Activated T-cell treated with anti-CD3 and anti-CD28 coated beads for 1 hour (primary cell): ENCODE measurements around the gene RTL1.

Experiments
- DNase-seq: peaks from one replicate; pipeline ENCODE4 v3.0.0-alpha.2; 2020; ENCODE audit warnings: low read depth

Gene RTL1

DNA sequence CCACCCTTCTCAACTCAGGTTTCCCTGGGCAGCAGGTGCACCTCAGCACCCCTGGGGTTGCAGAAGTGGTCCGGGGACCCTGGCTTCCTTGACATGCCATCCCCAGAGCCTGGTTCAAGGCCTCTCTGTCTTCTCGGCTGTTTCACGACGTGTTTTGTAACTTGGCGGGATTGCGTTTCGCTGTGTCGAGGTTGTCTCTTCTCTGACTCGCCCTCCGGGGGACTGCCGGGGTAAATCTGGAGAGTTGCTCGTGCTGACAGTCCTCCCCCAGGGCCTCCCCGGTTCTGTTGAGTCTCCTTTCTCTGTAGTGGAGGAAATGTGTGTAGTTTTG is 52.0 kb downstream of the RTL1 start:
- DNase-seq: no peak

DNA sequence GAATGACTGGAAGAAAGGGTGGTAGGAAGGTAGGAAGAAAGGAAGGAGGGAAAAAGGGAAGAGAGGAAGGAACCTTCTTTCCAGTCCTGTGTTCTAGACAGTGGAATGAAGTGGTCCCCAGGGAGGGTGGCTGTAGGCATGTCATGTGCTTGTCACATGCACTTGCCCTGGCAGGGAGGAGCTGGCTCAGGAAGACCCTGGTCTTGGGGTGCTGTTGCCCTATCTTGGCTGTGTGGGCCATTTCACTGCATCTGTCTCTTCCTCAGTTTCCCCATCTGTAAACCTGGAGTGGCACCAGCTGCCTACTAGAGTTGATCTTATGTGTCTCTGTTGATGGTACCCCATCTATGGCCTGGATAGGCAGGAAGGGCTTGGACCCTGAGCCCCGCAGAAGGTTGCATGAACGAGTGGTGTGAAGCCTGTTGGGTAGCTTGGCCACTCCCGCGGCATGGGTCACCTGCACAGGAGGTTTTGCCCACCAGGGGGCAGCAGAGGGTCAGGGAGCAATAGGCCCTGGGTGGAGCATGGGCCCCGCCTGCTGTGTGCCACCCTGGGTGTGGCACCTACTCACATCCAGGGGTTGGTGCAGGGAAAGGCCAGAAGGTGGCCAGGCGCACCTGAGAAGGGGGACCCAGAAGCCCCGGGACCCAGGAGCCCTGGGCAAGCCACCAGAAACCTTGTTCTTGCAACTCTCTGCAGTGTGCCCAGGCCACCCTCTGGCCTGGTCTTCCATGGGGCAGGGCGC is 52.5 kb downstream of the RTL1 start:
- peak; percentile 80 for DNase-seq

DNA sequence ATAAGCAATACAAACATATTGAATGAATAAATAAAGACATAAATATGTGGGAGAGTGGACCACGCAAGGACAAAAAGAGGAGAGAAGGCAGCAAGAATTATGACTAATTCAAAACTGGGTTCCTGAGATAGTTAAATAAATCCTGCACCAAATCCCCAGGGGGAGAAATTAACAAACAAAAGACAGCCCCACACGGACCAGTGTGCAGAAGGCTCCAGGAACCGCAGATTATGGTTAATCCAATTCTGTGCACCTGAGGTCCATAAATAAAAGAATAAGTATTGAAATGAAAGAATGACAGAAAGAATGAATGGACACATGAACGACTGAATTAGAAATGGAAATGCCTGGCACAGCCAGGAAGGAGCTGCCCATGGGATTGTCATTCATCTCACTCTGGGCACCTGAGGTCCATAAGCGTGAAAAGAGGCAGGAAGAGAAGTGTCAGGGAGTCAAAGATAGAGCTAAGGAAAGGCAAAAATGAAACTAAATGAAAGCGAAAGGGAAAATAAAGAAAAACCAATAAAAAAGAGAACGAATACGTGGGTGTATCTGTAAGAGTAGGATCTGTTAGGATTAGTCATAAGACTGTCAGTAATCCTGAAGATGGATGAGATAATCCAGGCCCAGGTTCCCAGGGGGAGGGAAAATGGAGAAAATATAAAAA is 54.3 kb downstream of the RTL1 start:
- no peak for DNase-seq

DNA sequence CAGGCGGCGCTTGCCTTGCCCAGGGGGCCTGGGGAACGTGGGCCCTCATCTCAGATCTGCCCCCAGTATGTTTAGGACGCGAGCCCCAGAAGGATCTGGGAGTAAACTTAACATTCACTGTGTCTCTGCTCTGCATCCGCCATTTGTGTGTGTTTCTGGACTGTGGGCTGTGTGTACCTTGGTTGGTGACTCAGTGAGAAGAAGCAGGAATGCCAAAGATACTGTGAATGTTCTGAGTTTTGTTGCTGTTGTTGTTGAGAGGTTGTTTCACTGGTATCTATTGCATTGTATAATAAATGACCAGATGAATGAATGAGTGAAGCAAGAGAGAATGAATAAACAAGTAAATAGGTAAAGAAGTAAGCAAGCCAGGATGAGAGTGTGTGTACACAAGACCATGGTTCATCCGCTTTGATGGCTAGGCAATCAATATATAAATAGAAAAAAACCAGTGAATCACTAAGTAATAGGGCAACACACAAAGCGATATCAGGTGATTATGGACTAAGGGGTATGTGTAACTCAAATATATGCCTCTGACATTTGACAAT is 57.1 kb downstream of the RTL1 start:
- DNase-seq: no peak

DNA sequence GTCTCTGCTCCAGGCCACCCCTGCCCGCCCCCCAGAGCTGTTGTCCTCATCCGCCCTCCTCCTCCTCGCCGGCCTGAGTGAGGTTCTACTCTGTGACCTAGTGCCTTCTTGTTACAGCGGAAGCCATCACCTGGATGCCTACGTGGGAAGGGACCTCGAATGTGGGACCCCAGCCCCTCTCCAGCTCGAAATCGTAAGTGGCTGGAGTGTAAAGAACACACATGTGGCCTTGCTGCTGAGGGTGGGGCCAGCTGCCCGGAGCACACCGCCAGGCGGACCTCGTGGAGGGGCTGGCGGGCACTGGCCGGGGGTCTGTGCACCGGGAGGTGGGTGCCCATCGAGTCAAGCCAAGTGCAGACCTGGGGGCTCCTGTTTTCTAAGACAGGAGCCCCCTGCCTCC is 58.2 kb downstream of the RTL1 start:
- no peak for DNase-seq

DNA sequence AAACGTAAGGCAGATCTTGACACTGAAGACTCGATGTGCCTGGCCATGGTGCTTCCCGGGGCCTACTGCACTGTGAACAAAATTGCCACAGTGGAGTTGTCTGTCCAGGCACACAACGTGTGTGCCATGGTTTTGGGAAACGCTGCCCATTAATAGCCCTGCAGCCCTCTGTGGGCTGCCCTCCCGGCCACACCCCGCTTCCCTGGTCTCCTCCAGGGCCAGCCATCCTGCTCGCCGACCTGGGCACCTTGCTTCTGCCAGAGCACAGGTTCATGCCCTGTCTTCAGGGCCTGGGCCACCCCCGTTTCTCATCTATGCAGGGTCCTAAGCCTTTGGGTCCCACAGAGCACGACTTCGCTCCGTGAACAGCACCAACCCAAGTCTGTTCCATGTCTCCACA is 58.7 kb downstream of the RTL1 start:
- no peak for DNase-seq

DNA sequence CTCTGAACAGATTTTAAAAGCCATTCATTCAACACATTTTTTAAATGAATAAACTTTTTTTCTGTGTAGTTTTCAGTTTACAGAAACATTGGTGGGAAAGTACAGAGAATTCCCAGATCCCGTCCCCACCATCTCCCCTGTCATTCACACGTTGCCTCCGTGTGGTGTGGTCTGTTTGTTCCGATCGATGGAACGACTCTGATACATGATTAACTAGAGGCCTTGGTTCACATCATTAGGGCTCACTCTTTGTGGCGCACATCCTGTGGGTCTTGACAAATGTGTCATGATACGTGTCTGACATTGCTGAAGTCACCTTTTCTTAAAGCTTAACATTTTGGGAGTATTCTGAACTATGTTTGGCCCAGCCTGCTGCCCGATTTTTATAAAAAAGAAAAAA is 59.1 kb downstream of the RTL1 start:
- no peak for DNase-seq

DNA sequence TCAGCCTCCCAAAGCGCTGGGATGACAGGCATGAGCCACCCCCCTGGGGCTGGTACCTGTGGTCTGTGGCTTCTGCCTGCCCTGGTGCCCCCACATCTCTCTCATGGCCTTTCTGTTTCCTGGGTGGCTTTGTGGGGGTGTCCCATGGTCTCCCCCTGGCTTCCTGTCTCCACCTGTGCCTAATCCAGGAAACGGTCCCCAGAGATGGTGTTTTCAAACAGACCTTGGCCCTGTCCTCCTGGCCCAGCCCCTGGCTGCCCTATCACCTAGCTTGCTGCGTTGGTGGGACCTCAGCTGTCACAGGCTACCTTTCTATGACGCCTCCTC is 59.5 kb downstream of the RTL1 start:
- DNase-seq: no peak

DNA sequence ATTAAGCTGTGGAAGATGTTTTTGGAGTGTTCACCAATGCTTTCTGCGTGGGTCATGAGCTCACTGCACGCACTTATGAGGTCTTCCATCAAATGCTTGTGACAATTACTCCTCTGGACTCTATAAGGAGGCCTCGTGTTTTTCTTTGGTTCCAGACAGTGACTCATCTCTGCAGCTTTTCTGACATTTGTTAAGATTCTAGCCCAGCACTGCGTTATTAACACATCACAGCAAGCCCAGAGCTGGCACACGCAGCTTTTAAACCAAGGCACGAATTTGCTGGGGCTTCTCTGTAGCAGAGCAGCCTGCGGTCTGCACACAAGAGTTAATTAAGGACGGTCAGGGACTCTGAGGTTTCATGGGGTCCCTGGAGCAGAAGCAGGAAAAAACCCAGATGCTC is 60.7 kb downstream of the RTL1 start:
- DNase-seq: no peak

DNA sequence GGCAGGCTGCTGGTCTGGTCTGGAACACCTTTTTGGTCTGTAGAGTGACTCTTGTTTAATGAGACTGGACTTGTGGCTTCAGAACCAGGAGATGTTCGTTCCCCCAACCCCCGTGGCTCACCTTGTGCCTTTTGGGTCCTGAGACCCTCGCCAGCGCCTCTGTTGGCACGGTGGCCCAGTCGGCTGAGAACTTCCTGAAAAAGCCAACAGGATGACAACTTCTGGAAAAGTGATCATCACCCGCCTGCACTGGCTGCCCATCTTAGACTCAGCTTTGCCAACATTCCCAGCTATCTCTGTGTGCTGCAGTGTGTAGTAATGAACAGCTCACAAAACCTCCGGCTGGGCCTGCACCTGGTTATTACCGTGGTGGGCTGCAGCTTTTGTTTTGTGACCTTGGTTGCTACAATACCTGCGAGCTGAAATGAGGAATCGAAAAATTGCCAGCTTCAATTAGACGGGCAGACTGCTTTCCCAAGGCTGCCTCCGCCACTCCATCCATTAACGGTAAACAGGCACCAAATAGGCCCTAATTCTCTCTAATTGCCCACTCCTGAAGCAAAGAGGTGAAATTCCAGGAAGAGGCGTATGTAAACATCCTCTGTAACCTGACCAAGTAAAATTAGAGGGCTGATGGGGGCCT is 61.6 kb downstream of the RTL1 start:
- no peak for DNase-seq

DNA sequence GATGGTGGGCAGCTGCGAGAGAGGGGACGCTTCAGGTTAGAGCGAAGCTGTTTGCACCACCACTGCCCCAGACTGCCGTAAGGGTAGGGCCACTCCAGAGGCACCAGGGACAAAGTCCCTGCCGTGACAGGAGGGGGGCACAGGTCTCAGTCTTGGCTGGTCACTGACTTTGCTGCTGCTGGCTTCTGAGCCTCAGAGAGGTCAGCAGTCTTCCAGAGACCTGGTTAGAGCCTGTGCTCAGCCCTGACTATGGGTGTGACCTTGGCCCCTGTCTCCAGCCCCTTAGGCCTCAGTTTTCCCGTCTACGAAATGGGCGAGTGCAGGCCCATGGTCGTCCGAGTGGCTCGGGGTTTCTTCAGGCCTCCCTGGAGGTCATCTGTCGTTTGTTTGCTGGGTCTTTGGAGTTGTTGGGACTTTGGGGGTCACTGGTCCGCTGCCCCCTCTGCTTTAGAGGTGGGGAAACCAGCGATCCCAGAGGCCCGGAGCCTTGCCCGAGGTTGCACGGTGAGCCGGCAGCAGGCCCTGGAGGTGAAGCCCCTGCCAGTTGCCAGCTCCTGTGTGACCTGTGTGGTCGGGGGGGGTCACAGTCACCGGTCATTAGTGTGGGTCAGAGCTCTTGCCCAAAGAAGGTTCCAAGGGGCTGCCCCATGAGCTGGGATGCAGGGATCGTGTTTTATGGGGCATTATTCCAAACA is 62.3 kb downstream of the RTL1 start:
- no peak for DNase-seq

DNA sequence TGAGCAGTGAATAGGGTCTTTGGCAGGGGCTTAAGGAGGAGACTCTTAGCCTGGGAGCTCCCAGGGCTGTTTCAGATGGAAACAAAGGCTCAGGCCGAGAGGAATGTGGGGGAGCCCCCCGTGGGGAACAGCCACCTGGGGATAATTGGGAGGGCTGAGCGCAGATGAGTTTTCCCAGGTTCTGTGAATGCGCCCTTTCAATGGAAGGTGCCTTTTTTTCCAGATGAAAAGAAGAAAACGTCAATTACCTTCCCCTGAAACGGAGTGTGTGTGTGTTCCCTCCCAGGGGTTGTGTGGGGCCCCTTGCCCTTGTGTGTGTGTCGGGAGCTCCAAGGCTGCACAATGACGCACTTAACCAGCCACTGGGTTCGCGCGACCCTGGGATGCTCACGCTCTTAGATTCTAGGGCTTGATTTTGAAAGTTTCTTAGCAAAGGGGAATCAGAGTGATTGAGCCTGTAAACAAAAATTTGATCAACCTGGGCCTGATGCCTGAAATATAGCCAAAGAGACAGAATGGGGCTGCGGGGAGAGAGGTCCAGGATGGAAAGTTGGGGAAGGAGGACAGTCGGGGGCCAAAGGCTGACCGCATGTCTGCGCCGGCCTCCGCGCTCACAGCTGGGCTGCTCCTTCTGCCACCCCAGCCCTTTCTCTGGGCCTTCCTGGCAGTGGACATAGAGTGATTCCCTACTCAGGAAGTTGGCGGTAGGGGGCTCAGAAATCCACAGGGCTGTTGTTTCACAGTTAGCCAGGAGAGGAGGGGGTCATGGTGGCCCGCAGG is 63.0 kb downstream of the RTL1 start:
- DNase-seq: no peak

DNA sequence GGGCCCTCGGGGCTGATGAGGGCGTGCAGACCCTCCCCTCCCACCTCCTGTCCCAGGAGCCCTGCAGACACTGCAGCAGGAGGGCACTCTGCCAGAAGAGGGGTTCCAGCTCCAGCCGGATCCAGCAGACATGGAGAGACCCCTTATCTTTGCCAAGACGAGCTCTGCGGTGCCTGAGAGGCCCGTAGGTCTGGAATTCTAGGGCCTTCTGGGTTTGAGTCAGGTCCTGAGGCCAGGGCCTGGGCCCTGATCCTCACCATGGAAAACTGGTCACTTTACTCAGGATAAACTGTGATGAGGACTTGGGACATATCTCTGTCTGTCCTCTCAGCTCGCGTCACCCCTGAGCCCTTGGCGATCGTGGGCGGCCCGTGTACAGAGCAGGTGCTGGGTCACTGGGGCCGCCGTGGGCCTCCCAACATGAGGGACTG is 63.8 kb downstream of the RTL1 start:
- no peak for DNase-seq

DNA sequence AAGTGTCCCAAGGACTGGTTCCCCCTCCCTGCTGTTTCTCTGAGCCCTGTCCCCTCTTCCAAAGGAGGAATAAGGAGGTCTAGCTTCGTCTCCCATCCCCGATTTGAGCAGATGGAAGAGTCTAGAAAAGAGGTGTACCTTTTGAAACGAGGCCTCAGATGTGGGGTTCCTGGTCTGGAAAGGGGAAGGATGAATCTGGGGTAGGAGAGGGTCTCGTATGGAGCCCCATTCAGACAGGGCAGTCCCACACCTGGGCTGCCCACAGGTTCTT is 64.3 kb downstream of the RTL1 start:
- DNase-seq: no peak

DNA sequence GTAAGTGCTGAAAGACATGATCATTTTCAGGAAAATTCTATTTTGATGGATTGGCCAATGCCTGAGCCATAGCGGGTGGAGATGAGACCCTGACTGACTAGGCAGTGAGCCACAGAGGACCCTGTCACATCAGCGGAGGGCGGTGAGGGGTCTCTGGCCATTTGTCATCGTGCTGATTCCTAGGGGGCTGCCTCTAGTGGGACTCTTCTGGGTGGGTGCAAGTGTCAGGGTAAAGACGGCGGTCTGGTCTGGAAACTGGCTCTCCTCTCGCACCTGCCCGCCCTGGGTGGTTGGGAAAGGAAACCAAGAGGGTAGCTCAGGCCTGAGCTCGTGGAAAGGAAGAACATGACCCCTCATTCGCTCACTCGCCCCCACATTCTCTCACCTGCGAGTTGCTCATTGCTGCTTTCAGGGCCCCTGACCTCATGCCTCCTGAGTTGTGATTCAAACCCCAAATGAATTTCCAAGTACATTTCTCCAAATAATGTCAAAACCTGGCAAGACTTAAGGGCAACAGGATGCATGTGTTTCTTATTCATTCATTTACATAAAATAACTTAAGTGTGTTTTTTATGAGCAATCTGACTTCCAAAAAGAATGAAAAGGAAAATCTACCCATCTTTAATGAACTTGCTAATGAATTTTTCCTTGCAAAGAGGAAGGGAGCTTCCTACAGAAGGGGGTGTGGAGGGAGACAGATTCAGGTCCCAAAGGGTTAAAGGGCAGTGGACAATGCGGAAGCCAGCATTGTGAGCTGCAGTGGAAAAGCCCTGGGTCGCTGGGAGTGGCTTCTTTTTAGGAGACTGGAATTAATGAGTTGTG is 64.8 kb downstream of the RTL1 start:
- no peak for DNase-seq

DNA sequence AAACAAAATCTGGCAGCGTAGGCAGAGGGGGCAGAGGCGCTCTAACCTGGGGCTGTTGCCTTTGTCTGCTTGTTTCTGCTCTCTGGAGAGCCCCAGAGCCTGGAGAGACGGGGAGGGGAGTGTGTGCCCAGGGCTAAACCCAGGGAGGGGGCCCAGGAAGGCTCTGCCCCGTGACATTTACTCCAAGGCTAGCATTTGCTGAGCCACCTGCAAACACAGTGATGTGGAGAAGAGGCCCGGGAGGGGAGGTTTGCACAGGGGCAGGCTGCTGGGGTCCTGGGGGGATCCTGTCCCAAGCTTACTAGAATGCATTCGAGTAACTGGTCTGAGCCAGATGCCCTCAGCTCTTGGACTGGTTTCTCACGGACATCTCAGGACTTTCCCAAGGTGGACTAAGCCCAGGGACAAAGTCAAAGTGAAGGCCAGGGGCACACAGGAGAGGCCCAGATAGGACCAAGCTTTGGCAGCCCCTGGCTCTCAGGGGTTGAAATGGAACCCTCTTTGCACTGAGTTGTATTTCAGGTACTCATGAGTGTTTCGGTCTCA is 65.6 kb downstream of the RTL1 start:
- no peak for DNase-seq

DNA sequence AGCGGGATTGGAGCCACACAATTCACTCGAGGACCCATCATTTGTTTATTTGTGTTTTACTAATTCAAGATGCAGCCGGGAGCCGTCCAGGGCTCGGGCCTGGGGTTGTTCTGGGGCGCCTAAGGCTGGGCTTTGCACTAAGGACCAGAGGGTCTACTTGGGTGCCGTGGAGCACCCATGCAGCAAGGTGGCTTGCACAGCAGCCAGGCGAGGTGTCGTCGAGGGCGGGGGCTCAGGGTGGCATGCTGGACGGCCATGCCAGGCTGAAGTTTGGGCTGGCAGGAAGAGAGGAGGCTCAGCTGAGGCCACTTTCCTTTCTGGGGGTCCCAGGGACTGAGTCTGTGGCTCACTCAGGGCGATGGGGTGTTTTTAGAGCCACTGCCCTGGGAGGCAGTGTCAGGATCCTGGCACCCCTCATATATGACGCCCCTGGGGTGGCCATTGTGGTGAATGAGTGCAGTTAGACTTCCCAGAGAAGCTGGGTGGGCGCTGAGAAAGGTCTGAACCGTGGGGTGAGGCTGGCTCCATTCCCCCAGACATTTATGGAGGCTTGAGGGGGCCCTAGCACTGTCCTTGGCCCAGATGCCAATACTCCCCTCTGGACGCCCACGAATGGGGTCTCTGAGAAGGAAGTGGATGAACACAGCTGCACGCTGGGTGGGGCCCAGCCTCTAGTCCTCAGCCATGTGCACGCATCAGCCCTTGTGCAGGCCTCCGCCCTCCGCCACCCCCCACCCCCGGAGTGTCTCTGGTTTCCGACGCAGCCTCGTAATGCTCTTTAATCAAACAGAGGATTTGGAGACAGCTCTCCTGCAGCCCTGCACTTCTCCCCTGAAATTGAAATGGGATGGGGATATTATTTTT is 66.3 kb downstream of the RTL1 start:
- no peak for DNase-seq

DNA sequence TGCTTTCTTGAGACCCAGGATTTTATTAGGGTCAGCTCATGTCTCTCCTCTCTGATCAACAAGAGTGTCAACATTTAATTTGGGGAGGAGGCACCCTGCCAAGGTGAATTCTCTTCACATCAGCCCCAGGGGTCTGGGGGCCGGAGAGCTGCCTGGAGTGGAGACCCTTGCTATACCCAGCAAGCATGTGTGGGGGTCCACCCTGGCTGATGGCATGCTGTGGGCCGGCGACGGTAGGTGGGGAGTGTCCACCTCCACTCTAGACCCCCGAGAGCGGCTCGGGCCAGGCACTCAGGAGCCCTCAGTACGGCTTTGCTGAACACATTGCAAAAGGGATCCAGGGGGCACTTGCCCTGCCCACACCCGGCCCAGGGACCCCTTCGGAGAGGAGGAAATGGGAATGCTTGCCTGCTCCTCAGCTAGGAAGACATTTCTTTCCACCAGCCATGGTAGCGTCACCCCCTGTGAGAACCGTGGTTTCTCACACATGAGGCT is 67.2 kb downstream of the RTL1 start:
- no peak for DNase-seq

DNA sequence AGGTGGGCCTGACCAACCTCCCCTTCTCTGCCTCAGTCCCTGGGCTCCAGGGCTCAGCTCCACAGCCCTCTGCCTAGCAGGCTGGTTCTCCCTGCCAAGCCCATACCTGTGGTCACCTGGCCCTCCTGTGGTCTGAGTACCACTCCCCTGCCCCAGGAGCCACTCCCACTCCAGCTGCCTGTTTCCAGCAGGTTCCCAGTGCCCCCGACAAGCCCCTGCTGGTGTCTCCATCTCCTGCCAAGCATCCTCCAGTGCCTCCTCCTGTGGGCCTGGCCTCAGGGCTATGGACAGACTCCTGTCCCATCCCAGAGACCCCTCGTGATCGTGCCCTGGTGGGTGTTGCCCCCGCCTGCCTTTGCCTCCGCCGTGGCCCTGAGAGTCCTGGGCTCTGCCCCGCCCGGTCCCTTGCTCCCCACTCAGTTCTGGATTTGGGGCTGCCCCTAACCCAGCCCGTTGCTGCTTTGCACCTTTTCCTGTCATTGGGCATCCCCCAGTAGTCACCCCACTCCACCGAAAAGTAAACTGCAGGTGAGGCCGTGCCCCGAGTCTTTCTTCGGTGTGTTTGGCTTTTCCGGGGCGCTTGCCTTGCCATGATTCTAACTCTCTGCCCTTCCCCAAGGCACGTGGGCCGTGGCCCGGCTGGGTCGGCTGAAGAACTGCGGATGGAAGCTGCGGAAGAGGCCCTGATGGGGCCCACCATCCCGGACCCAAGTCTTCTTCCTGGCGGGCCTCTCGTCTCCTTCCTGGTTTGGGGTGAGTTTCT is 67.8 kb downstream of the RTL1 start:
- DNase-seq: no peak
